Stimulated activated CD4-positive, alpha-beta T cell treated with anti-CD3 and anti-CD28 coated beads, Interleukin-4, amount 100 ng/mL, for 24 hours (primary cell): Measurements from ENCODE around the gene PAK2.
A peak's percentile ranks its signal among the peaks of the same experiment; 100 is the strongest.
"Not testable (repeated sequence)": the region's sequence is repeated elsewhere in the genome, so short reads cannot be mapped to it uniquely, and the experiment has no call there.

ENCODE experiments used
- DNase-seq: peaks from one replicate; pipeline ENCODE4 v3.0.0-alpha.2; 2020

Gene PAK2

GRCh38 chr3:196739671-196740480, at the start of gene PAK2:
TSS of gene PAK2 (plus strand) at chr3:196739857. CDS start at chr3:196782647, 42,790 bp downstream.
- peak; percentile 90 for DNase-seq

DNA sequence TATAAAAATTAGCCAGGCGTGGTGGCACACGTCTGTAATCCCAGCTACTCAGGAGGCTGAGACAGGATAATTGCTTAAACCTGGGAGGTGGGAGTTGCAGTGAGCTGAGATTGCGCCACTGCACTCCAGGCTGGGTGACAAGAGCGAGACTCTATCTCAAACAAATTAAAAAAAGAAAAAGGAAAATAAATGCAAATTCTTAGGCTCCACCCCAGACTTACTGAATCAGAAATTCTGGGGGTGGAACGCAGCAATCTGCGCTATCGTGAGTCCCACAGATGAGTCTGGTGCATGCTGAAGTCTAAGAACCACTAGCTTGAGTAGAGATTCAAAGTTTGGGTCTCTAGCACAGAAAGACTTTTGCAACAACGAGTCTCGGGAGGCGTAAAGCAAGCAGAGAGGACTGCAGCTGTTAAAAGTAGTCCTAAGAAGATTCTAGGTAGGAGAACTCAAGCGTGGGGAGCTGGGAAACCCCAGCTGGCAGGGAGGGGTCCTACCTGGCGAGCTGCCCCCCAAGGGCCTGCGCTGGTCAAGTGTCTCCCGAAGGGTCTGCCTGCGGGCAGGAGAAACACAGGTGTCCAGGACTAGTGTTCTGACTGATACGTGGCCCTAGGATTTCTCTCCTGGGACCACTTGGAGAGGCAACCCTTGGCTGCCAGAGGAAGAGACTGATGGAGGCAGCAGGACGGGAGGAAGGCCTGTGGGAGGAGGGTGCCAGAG, 49.6 kb upstream of the PAK2 start:
- no peak for DNase-seq

GRCh38 chr3:196691386-196691785, 48.3 kb upstream of the PAK2 start:
- DNase-seq = no peak

DNA sequence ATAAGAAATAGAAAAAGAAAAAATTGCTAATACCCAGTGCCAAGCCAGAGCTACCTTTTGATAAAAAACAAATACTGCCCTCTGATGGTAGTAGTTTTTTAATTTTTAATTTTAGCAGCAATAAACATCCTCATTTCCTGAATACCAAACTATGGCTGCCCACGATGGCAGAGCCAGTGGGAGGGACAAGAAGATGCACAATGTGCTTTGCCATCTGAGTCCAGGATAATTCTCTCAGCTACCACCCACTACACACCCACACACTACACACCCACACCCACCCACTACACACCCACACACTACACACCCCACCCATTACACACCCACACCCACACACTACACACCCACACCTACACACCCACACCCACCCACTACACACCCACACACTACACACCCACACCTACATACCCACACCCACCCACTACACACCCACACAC, 45.4 kb upstream of the PAK2 start:
- DNase-seq = peak; percentile 12

- DNase-seq = peak; percentile 7
Observed at GRCh38 chr3:196694941-196695848, 44.5 kb upstream of the PAK2 start.

DNA sequence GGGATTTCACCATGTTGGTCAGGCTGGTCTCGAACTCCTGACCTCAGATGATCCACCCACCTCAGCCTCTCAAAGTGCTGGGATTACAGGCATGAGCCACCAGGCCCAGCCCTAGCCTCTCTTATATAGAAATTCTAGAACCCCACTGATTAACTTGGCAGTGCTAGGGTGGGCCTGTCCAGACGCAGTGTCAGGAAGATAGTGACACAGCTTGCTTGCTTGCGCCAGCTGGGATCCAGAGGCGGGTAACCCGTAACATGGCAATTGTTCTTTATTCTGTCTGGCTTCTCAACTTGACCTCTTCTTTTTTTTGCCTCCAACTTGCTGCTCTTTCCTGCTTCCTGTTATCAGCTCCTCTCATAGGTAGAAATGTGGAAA, 43.8 kb upstream of the PAK2 start:
- DNase-seq = no peak

DNA sequence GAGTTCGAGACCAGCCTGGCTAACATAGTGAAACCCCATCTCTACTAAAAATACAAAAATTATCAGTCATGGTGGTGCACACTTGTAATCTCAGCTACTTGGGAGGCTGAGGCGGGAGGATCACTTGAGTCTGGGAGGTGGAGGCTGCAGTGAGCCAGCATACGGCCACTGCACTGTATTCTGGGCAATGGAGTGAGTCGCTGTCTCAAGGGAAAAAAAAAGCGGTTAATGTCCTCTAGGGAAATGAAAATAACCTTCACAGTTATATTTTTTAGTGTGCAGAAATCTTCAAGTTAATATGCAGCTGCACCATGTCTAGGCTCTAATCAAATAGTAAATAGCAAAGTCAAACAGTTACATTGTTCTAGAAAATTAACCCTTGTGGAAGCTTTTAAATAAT, 42.4 kb upstream of the PAK2 start:
- no peak for DNase-seq

DNA sequence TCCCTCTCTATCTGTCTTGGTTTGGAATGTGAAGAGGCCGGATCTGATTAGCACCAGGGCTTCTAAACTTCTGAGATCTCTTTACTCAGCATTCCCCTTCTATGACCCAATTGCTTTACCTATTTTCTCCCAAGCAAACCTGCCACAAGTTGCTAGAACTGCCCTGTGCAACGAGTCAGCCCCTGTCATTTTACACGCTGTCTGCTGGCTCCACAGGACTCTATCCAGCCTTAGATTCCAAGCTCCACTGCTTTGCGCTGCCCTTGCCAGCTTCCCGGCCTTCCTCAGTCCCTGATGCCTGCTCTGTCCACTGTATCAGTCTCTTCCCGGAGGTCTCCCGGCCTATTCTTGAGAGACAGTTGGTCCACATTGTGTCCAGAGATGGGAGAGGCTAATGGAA, 39.9 kb upstream of the PAK2 start:
- no peak for DNase-seq

GRCh38 chr3:196700801-196701200, 38.9 kb upstream of the PAK2 start:
- DNase-seq = no peak

- DNase-seq = no peak
Observed at GRCh38 chr3:196706327-196706726, 33.3 kb upstream of the PAK2 start.

GRCh38 chr3:196706731-196707130, 32.9 kb upstream of the PAK2 start:
- no peak for DNase-seq

DNA sequence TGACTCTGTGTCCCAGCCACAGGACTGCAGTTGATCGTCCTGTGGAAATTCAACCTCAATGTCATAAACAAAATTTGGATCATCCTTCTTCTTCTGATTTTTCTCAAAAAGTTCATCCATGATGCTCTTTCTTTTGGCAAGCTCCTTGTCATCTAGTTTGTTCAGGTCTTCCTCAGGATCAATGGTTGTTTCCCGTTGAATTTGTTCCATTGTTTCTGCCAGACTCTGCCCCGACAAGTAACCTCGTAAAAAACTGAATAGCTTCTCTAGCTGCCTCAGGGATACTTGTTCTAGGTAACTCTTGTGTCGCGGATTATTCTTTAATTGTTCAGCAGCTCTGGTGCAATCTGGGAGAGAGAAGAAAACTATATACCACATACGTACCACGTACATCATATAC, 32.1 kb upstream of the PAK2 start:
- no peak for DNase-seq

DNA sequence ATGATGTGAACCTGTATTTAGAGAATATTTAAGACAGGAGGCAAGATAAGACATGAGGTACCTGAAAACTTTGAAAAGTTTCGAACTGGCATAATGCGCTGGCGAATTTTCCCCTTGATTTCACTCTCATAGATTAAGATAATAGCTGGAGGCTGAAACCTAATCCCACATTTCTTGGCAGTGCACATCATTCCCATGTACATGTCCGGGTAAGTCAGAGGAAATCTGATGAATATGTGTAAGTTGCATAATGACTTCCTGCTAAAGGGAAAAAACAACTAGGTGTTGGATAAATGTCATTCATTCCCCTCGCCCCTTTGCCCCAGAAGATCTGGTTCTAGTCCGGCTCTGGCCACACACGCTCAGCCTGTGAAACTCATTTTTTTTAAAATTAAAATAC, 31.2 kb upstream of the PAK2 start:
- no peak for DNase-seq

- DNase-seq = peak; percentile 89
Observed at GRCh38 chr3:196711838-196712513, 27.7 kb upstream of the PAK2 start, which contains the start of the genes CEP19 and PIGX. TSS of gene CEP19 (minus strand) at chr3:196712250. CDS start at chr3:196708657, 3,593 bp downstream. TSS of gene PIGX (plus strand) at chr3:196712377.

GRCh38 chr3:196712514-196713413, 26.9 kb upstream of the PAK2 start:
- DNase-seq = peak; percentile 70

DNA sequence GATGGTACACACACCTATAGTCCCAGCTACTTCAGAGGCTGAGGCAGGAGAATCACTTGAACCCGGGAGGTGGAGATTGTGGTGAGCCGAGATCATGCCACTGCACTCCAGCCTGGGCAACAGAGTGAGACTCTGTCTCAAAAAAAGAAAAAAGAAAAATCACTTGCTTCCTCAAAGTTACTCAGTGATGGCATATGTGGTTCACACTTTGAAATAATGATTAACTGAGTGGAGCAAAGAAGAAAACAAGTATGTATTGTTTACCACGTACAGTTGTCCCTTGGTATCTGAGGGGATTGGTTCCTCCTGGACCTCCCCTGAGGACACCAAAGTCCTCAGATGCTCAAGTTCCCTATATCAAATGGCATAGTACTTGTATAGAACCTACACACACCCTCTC, 22.5 kb upstream of the PAK2 start:
- not testable (repeated sequence) for DNase-seq

GRCh38 chr3:196721097-196721496, 18.6 kb upstream of the PAK2 start:
- DNase-seq = no peak

GRCh38 chr3:196726788-196727675, 12.6 kb upstream of the PAK2 start:
- DNase-seq = peak; percentile 24

- DNase-seq = no peak
Observed at GRCh38 chr3:196735751-196736150, 3.9 kb upstream of the PAK2 start.

DNA sequence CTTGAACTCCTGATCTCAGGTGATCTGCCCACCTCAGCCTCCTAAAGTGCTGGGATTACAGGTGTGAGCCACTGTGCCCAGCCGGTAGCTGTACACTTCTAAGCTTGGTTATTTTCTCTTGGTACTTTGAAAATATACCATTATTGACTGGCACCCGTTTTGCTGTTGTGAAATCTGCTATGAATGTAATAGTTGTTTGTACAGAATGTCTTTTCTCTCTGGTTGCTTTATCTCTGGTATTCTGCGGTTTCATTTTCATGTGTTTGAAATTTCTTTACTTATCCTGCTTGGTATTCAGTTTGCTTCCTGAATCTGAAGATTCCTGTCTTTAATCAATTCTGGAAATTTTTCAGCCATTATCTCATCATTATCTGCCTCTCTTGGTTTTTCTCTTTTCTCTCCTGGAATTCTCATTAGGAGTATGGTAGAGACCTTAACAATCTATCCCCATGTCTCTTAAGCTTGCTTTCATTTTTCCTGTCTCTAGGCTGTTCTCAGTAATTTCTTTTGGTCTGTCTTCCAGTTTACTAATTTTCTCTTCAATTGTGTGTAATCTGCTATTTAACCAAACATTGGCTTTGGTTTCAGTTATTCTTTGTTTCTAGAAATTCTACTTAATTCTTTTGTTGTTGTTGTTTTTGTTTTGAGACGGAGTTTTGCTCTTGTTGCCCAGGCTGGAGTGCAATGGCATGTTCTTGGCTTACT, 2.8 kb upstream of the PAK2 start:
- no peak for DNase-seq
